Ramos (cell line): ENCODE data around the gene HAVCR1.
"Not testable (repeated sequence)": the region's sequence is repeated elsewhere in the genome, so short reads cannot be mapped to it uniquely, and the experiment has no call there.

Experiments used
- in situ Hi-C: fragments of 300-500 bp; cut with MboI; formaldehyde crosslinking; loops from one replicate; pipeline ENCODE4 v1.14.3; 2022; ENCODE audit warnings: low sequenced_read_pairs; ENCODE audit not compliant: unreplicated experiment

The HAVCR1 gene

GRCh38 chr5:157051604-157052245 is 7.2 kb downstream of the HAVCR1 start:
- in situ Hi-C loops: no loop called here

- in situ Hi-C loops: no loop called here
These were observed 8.9 kb downstream of the HAVCR1 start for GRCh38 chr5:157050050-157050449.

GRCh38 chr5:157049605-157050004 is 9.3 kb downstream of the HAVCR1 start:
- in situ Hi-C loops: no loop called here

GRCh38 chr5:157047898-157048297 is 11.0 kb downstream of the HAVCR1 start:
- in situ Hi-C loops: no loop called here

- in situ Hi-C loops: not testable (repeated sequence)
These were observed 11.9 kb downstream of the HAVCR1 start for GRCh38 chr5:157047016-157047415.

- in situ Hi-C loops: no loop called here
These were observed 12.9 kb downstream of the HAVCR1 start for GRCh38 chr5:157046041-157046440.

- in situ Hi-C loops: no loop called here
These were observed 13.3 kb downstream of the HAVCR1 start for GRCh38 chr5:157045601-157046000.

- in situ Hi-C loops: no loop called here
These were observed 20.2 kb downstream of the HAVCR1 start for GRCh38 chr5:157038568-157039187.

- in situ Hi-C loops: not testable (repeated sequence)
These were observed 24.5 kb downstream of the HAVCR1 start for GRCh38 chr5:157034106-157035072.

- in situ Hi-C loops: no loop called here
These were observed 25.8 kb downstream of the HAVCR1 start for GRCh38 chr5:157033071-157033583.

GRCh38 chr5:157030692-157031091 is 28.2 kb downstream of the HAVCR1 start:
- in situ Hi-C loops: no loop called here

- in situ Hi-C loops: no loop called here
These were observed 29.5 kb downstream of the HAVCR1 start for GRCh38 chr5:157029457-157029856.

- in situ Hi-C loops: not testable (repeated sequence)
These were observed 31.3 kb downstream of the HAVCR1 start for GRCh38 chr5:157027663-157028062.

- in situ Hi-C loops: no loop called here
These were observed 32.0 kb downstream of the HAVCR1 start for GRCh38 chr5:157026789-157027424.

- in situ Hi-C loops: no loop called here
These were observed 33.7 kb downstream of the HAVCR1 start for GRCh38 chr5:157025093-157025698.

GRCh38 chr5:157024208-157024959 is 34.5 kb downstream of the HAVCR1 start:
- in situ Hi-C loops: no loop called here

GRCh38 chr5:157022024-157022423 is 36.9 kb downstream of the HAVCR1 start:
- in situ Hi-C loops: no loop called here

- in situ Hi-C loops: no loop called here
These were observed 38.2 kb downstream of the HAVCR1 start for GRCh38 chr5:157020511-157021222.

GRCh38 chr5:157020002-157020401 is 38.9 kb downstream of the HAVCR1 start:
- in situ Hi-C loops: no loop called here
